H1 (cell line): Measurements from ENCODE around the gene CAPN14. TPM values are rescaled to one million over a fixed set of nuclear protein-coding genes. Genes with fewer than 3 reads are reported as not detected.

Source experiments
- BACH1 ChIP-seq: IDR thresholded peaks from 2 replicates; pipeline ENCODE4 v1.6.1; 2012; ENCODE audit warnings: low read length, improper control_type of control experiment
- BRCA1 ChIP-seq: IDR thresholded peaks from 2 replicates; pipeline ENCODE4 v1.6.1; 2012; ENCODE audit warnings: low read depth, low read length, improper control_type of control experiment
- polyA plus RNA-seq, 7 experiments: library from polyadenylated mRNA; depleted of rRNA in 3 of 7; stranded (reverse) in 5 of 7; unstranded in 2 of 7; fragments of >200 nt in 5 of 7; fragments of 200-250 nt in 2 of 7; gene quantifications; 1 replicate in 5 of 7; 2 replicates in 1 of 7; 4 replicates in 1 of 7; pipeline versions ENCODE4 v1.2.1 to v1.2.3, GENCODE V29; 2011 to 2013; ENCODE audit warnings: missing spikeins in 2 of 7, mixed read lengths in 2 of 7
- total RNA-seq: library from RNA; stranded (reverse); fragmentation: NEBNext Ultra II Directional; extraction: Animal tissue kit (Norgen Biotek cat#: 25700); gene quantifications from 2 replicates; pipeline ENCODE4 v1.2.1, GENCODE V29; 2021

Gene CAPN14
- total and polyA plus RNA-seq, 2 of the 8 experiments (the other 6 are each of a cell fraction or from before 2014, with no cell fraction given) = 0.07 TPM; not detected in 1

- no peak for TF ChIP-seq BACH1
- no peak for TF ChIP-seq BRCA1
Measured at GRCh38 chr2:31223749-31224148, 6.4 kb upstream of the CAPN14 start (continued).
